OCI-LY1 (cell line): ENCODE measurements around the gene ASB2.

Experiments
- H2AFZ ChIP-seq: fragments of 200-600 bp; sonication (generic), shearing (Covaris generic); 2 replicates; pipeline ENCODE4 v1.6.0; 2014; ENCODE audit warnings: antibody characterized with exemption, mild to moderate bottlenecking, low read length
- H3F3A ChIP-seq: fragments of 200-600 bp; sonication (generic), shearing (Covaris generic); 2 replicates; pipeline ENCODE4 v1.6.0; 2014; ENCODE audit warnings: mild to moderate bottlenecking, antibody characterized with exemption, low read length, moderate library complexity; ENCODE audit not compliant: insufficient read depth
- H3K27ac ChIP-seq: fragments of 200-600 bp; sonication (generic); 2 replicates; pipeline ENCODE4 v1.5.1; 2014; ENCODE audit warnings: low read length, mixed run types, mild to moderate bottlenecking, low read depth; ENCODE audit not compliant: poor library complexity, severe bottlenecking
- H3K27me3 ChIP-seq: fragments of 200-600 bp; sonication (generic); 2 replicates; pipeline ENCODE4 v1.6.0; 2014; ENCODE audit warnings: antibody characterized with exemption, mild to moderate bottlenecking, low read length, moderate library complexity; ENCODE audit not compliant: insufficient read depth
- H3K36me3 ChIP-seq: fragments of 200-600 bp; sonication (generic); 2 replicates; pipeline ENCODE4 v1.6.1; 2014; ENCODE audit warnings: mild to moderate bottlenecking, antibody characterized with exemption, low read length, moderate library complexity, mixed read lengths; ENCODE audit not compliant: insufficient read depth
- H3K4me1 ChIP-seq: fragments of 200-600 bp; sonication (generic); 2 replicates; pipeline ENCODE4 v1.5.1; 2014; ENCODE audit warnings: mild to moderate bottlenecking, low read length, moderate library complexity; ENCODE audit not compliant: insufficient read depth, severe bottlenecking
- H3K4me2 ChIP-seq: fragments of 200-600 bp; sonication (generic), shearing (Covaris generic); 2 replicates; pipeline ENCODE4 v1.6.1; 2014; ENCODE audit warnings: low read length
- H3K4me3 ChIP-seq: fragments of 200-600 bp; sonication (generic); 2 replicates; pipeline ENCODE4 v1.5.1; 2014; ENCODE audit warnings: low read length, low read depth, mild to moderate bottlenecking, mixed read lengths; ENCODE audit not compliant: poor library complexity, severe bottlenecking
- H3K79me2 ChIP-seq: fragments of 200-600 bp; shearing (Covaris generic); 2 replicates; pipeline ENCODE4 v1.6.1; 2016; ENCODE audit warnings: mixed run types, low read length, mixed read lengths; ENCODE audit not compliant: insufficient read depth
- H3K9ac ChIP-seq: fragments of 200-600 bp; sonication (generic), shearing (Covaris generic); 2 replicates; pipeline ENCODE4 v1.6.1; 2014; ENCODE audit warnings: mild to moderate bottlenecking, low read length, mixed read lengths
- H3K9me2 ChIP-seq: fragments of 200-600 bp; sonication (generic), shearing (Covaris generic); 2 replicates; pipeline ENCODE4 v1.6.1; 2014; ENCODE audit warnings: low read depth, mild to moderate bottlenecking, low read length, mixed read lengths
- H3K9me3 ChIP-seq: fragments of 200-600 bp; shearing (Covaris generic); 2 replicates; pipeline ENCODE4 v1.6.1; 2014; ENCODE audit warnings: low read length, mixed read lengths
- H4K20me1 ChIP-seq: fragments of 200-600 bp; sonication (generic), shearing (Covaris generic); 2 replicates; pipeline ENCODE4 v1.6.0; 2016; ENCODE audit warnings: mild to moderate bottlenecking, low read length; ENCODE audit not compliant: insufficient read depth
- EZH2 ChIP-seq: fragments of 200-600 bp; sonication (generic), shearing (Covaris generic); IDR thresholded peaks from 2 replicates; pipeline ENCODE4 v1.8.0; 2017; ENCODE audit warnings: borderline replicate concordance, mixed run types, mild to moderate bottlenecking, antibody characterized with exemption, low read length, moderate library complexity, mixed read lengths
- TF ChIP-seq, protein P1 (sequence below): fragments of 200-600 bp; sonication (generic), shearing (Covaris generic); IDR thresholded peaks from 2 replicates; pipeline ENCODE4 v1.5.1; 2017; ENCODE audit warnings: mild to moderate bottlenecking, antibody characterized with exemption, low read length, moderate library complexity, mixed read lengths

Gene ASB2

DNA sequence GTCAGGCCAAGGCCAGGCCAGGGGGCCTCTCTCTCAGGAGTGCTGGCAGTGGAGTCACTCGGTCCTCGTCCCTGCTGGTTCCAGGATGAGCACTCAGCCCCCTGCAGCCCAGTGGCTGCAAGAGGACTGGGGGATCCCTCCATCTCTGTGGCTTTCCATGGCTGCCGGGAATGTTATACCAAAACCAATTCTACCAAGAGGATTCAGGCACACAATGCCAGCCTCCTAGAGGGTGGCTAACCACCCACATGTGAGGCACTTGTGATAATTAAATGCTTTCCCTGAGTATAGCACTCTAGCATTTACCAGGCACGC is 21.9 kb downstream of the ASB2 start:
- Histone ChIP-seq H3K4me1 (peaks cover 74% of the 10 kb centered on the region), H3K27me3 (no peaks in the 10 kb centered on the region), H3F3A (no peaks in the 10 kb centered on the region), H3K9me2 (no peaks in the 10 kb centered on the region), H3K4me3 (peak overlapping the region; percentile 62), H4K20me1 (no peaks in the 10 kb centered on the region), H3K4me2 (peak overlapping the region; percentile 93), H2AFZ (no peak overlapping the region), H3K79me2 (no peaks in the 10 kb centered on the region), H3K27ac (peak overlapping the region; percentile 100), H3K9me3 (no peaks in the 10 kb centered on the region), H3K36me3 (peaks cover 49% of the 10 kb centered on the region), H3K9ac (peak overlapping the region; percentile 88)
- TF ChIP-seq, protein P1, sequence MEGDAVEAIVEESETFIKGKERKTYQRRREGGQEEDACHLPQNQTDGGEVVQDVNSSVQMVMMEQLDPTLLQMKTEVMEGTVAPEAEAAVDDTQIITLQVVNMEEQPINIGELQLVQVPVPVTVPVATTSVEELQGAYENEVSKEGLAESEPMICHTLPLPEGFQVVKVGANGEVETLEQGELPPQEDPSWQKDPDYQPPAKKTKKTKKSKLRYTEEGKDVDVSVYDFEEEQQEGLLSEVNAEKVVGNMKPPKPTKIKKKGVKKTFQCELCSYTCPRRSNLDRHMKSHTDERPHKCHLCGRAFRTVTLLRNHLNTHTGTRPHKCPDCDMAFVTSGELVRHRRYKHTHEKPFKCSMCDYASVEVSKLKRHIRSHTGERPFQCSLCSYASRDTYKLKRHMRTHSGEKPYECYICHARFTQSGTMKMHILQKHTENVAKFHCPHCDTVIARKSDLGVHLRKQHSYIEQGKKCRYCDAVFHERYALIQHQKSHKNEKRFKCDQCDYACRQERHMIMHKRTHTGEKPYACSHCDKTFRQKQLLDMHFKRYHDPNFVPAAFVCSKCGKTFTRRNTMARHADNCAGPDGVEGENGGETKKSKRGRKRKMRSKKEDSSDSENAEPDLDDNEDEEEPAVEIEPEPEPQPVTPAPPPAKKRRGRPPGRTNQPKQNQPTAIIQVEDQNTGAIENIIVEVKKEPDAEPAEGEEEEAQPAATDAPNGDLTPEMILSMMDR = no peak
- no peak for TF ChIP-seq EZH2

DNA sequence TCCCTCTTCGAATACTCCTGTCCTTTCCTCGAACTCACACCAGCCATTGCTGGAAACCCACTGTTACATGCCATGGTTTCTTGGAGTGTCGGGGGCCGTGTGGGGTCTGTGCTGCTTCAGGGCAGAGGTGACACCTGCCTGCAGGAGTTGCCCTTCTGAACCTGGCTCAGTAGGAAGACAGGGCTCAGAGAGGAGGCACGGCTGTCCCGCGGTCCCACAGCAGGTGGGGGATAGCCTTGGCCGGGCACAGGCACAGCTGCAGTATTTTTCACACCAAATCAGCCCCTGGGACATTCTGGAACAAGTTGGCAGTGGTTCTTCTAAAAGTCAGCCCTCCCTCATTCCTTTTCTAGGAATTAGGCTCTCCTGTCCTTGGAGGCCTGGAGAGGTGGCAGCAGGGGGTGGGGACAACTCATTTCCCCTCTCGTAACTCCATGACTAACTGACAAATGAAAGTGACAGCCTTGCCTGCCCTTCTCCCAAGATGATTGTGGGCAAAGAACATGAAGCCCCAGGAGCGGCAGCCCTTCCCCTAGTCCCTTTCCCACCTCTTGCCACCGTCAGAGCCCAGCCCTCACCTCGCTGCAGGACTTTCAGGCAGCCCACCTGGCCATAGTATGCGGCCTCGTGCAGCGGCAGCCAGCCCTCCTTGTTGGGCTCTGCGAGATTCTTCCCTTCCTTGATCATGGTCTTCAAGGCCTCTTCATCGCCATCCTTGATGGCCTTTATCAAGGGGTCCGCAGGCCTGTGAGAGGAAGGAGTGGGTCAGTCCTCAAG is 22.4 kb downstream of the ASB2 start:
- Histone ChIP-seq H3F3A (no peaks in the 10 kb centered on the region), H3K27me3 (no peaks in the 10 kb centered on the region), H4K20me1 (no peaks in the 10 kb centered on the region), H3K36me3 (peaks cover 54% of the 10 kb centered on the region), H3K27ac (peak overlapping the region; percentile 100), H3K9ac (peak overlapping the region; percentile 88), H3K9me2 (no peaks in the 10 kb centered on the region), H2AFZ (no peak overlapping the region), H3K79me2 (no peaks in the 10 kb centered on the region), H3K4me2 (peak overlapping the region; percentile 93), H3K4me3 (peak overlapping the region; percentile 62), H3K4me1 (peaks cover 68% of the 10 kb centered on the region), H3K9me3 (no peaks in the 10 kb centered on the region)
- TF ChIP-seq EZH2 = no peak

DNA sequence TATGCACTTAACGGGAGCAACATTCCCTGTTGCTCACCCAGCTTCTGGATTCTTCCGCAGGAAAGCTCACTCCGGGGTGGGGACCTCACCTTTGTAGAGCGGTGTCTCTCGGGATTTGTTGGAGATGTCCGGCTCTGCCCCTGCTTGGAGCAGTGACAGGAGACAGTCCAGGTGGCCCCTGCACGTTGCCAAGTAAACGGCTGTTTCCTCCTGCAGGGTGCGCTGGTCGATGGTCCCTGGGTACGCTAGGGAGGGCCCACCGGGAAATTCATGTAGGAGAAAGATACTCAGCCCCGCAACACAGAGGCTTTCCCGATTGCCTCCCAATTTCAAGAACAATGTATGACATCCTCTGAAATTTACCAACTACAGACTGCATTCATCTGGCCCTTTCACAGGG is 23.1 kb downstream of the ASB2 start:
- no peaks in the 10 kb centered on the region for H3F3A ChIP-seq
- TF ChIP-seq, protein P1 = peak; percentile 62; the same call in 1 of the 2 replicates
- no peak for TF ChIP-seq EZH2
- no peaks in the 10 kb centered on the region for H3K9me3 ChIP-seq
- no peaks in the 10 kb centered on the region for H3K27me3 ChIP-seq
- peak overlapping the region; percentile 62 for H3K4me3 ChIP-seq
- no peak overlapping the region for H2AFZ ChIP-seq
- H4K20me1 ChIP-seq = no peaks in the 10 kb centered on the region
- H3K9ac ChIP-seq = peak overlapping the region; percentile 88
- H3K36me3 ChIP-seq = peaks cover 60% of the 10 kb centered on the region
- H3K4me1 ChIP-seq = peaks cover 62% of the 10 kb centered on the region
- peak overlapping the region; percentile 93 for H3K4me2 ChIP-seq
- H3K9me2 ChIP-seq = no peaks in the 10 kb centered on the region
- H3K27ac ChIP-seq = peak overlapping the region; percentile 100
- H3K79me2 ChIP-seq = no peaks in the 10 kb centered on the region

DNA sequence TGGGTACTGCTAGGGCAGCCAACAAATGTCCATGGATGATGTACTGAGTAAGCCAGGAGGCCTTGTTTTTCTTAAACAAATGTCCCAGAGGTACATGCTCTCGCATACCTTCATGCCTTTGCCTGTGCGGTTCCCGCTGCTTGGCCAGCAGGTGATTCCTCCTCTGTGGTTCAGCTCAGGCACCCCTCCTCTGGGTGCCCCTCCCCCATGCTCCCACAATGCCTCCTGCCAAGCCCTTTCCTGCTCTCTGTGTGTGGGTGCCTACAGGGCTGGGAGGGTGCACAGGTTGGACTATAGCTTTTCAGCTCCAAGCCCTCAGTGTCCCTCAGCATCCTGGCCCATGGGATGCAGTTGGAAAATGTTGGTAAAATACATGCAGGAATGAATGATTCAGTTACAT is 23.5 kb downstream of the ASB2 start:
- H3K4me3 ChIP-seq = peak overlapping the region; percentile 62
- peak overlapping the region; percentile 100 for H3K27ac ChIP-seq
- no peaks in the 10 kb centered on the region for H3K9me2 ChIP-seq
- H2AFZ ChIP-seq = no peak overlapping the region
- H3F3A ChIP-seq = no peaks in the 10 kb centered on the region
- no peaks in the 10 kb centered on the region for H3K27me3 ChIP-seq
- peaks cover 57% of the 10 kb centered on the region for H3K4me1 ChIP-seq
- H4K20me1 ChIP-seq = no peaks in the 10 kb centered on the region
- H3K79me2 ChIP-seq = no peaks in the 10 kb centered on the region
- H3K9me3 ChIP-seq = no peaks in the 10 kb centered on the region
- H3K9ac ChIP-seq = peak overlapping the region; percentile 88; the same call in 1 of the 2 replicates
- no peak for TF ChIP-seq EZH2
- TF ChIP-seq, protein P1 = no peak
- H3K4me2 ChIP-seq = peak overlapping the region; percentile 93
- H3K36me3 ChIP-seq = peaks cover 65% of the 10 kb centered on the region
